Measurements from ENCODE around the gene CIART.

- no peak for TF ChIP-seq CTCF (IDR thresholded peaks at IDR 0.05 in 2 of 3, conservative IDR thresholded peaks at IDR 0.05 in 1 of 3; ENCODE audit: control insufficient read depth in 2 of 3, extremely low read depth in 1 of 3, insufficient read depth in 1 of 3, low read depth in 3 of 3, low read length in 3 of 3)
- TF ChIP-seq REST (IDR thresholded peaks at IDR 0.05; ENCODE audit: low read depth, low read length): no peak
- no peak for TF ChIP-seq SIX5 (IDR thresholded peaks at IDR 0.05; ENCODE audit: low read depth, low read length, severe bottlenecking)
- TF ChIP-seq JUNB (IDR thresholded peaks at IDR 0.05): no peak
- no peak for TF ChIP-seq MEF2A (IDR thresholded peaks at IDR 0.05; ENCODE audit: insufficient read depth, low read depth, low read length)
- no peak for TF ChIP-seq ZNF207 (IDR thresholded peaks at IDR 0.05; ENCODE audit: borderline replicate concordance)
- TF ChIP-seq SIN3A (IDR thresholded peaks at IDR 0.05; ENCODE audit: low read depth, low read length): no peak
- no peak for TF ChIP-seq EP300 (IDR thresholded peaks at IDR 0.05; ENCODE audit: borderline replicate concordance in 1 of 2, control insufficient read depth in 1 of 2, low read depth in 2 of 2, low read length in 2 of 2)
- TF ChIP-seq TCF12 (IDR thresholded peaks at IDR 0.05; ENCODE audit: low read depth, low read length): no peak
- TF ChIP-seq ZBTB11 (CRISPR knock-in tag; IDR thresholded peaks at IDR 0.05): no peak
- no peak for TF ChIP-seq CREB1 (IDR thresholded peaks at IDR 0.05; ENCODE audit: low read depth)
- no peak for TF ChIP-seq EZH2 (IDR thresholded peaks at IDR 0.05; ENCODE audit: borderline replicate concordance, control insufficient read depth, low read depth, low read length)
- TF ChIP-seq POLR2A (IDR thresholded peaks at IDR 0.05; ENCODE audit: low read depth, low read length): no peak
Observed at GRCh38 chr1:150243003-150243402, 39.4 kb upstream of the CIART start.
